ENCODE results near the gene ISG20. TPM values are rescaled to one million over a fixed set of nuclear protein-coding genes. Genes with fewer than 3 reads are reported as not detected.

Gene ISG20
- total RNA-seq, result 1.8 and 4.8 TPM in 2 replicates

GRCh38 chr15:88638626-88639372 is at the start of gene ISG20:
Gene ISG20, plus strand, starts transcription at chr15:88639016. Its CDS starts 351 bp downstream, at chr15:88639367.

DNA sequence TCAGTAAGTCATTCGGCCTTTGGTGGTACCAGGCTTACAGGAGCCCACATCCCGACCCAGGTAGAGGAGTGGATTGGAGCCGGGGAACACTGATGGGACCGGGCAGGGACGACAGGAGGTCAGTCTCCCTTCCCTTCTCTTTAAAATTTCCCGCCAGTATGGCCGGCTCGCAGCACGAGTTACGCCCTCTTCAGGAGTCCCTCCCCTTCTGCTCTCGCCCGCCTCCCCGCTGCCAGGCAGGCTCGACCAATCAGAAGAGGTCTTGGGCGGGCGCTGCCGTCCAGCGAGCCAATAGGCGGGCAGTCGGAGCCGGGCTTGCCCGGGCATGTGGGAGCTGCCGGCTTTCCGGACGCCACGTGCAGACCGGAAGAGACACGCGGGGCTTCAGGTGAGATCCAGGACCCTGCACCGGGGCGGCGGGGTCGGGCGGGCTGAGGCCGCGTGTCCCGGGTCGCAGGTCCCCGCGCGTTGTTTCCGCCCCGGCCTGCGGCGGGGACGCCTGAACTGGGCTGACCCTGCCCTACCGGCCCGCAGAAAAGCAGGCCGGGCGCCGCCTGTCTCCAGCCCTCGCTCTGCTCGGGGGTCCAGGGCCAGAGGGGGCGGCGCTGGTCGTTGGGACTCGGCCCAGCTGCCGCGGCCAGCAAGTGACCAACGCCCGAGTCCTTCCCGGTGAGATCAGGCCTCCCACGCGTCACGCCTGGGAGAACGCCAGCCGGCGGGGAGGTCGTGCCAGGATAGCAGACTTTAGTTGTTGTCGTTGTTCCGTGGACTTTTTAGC is 17.6 kb upstream of the ISG20 start, which contains the start of gene AEN:
TSS of gene AEN (plus strand) at position 346 of the 778 bp plus-strand sequence. CDS start 4,870 bp downstream, outside the sequence.

Other genes starting within 250 kb of the ISG20 start
- 9.7 and 9.8 TPM in 2 replicates for gene MRPL46, start 171.6 kb upstream of the ISG20 start, total RNA-seq
- 36.6 and 39.3 TPM in 2 replicates for gene MRPS11, start 171.3 kb upstream of the ISG20 start, total RNA-seq
- gene DET1, start 92.3 kb upstream of the ISG20 start, total RNA-seq, result 4.8 and 5.7 TPM in 2 replicates
- 45.1 and 75.2 TPM in 2 replicates for gene AEN, start 17.7 kb upstream of the ISG20 start, total RNA-seq
- gene ACAN, start 164.4 kb downstream of the ISG20 start, total RNA-seq, result 0.28 and 0.92 TPM in 2 replicates

All from smooth muscle cell of bladder (primary cell).